H9 (cell line): ENCODE measurements around the gene TM9SF1. TPM values are rescaled to one million over a fixed set of nuclear protein-coding genes. Genes with fewer than 3 reads are reported as not detected.
A peak's percentile ranks its signal among the peaks of the same experiment; 100 is the strongest.

ENCODE experiments used
- DNase-seq: peaks from one replicate; pipeline ENCODE4 v3.0.0-alpha.2; 2017
- H2AFZ ChIP-seq: one replicate; pipeline ENCODE4 v1.6.1; 2013; ENCODE audit warnings: mild to moderate bottlenecking, low read length, control low read depth, moderate library complexity
- H2AK5ac ChIP-seq: 2 replicates; pipeline ENCODE4 v1.6.1; 2013; ENCODE audit warnings: low read length, control low read depth, mixed read lengths; ENCODE audit not compliant: insufficient read length
- H2BK120ac ChIP-seq: one replicate; pipeline ENCODE4 v1.6.1; 2013; ENCODE audit warnings: low read depth, mild to moderate bottlenecking, low read length, control low read depth, inconsistent platforms; ENCODE audit not compliant: poor library complexity, severe bottlenecking
- H2BK12ac ChIP-seq: 2 replicates; pipeline ENCODE4 v1.6.1; 2013; ENCODE audit warnings: low read length, control low read depth, mixed read lengths, low read depth; ENCODE audit not compliant: insufficient read length
- H2BK15ac ChIP-seq: 2 replicates; pipeline ENCODE4 v1.6.1; 2013; ENCODE audit warnings: low read depth, low read length, control low read depth
- H2BK20ac ChIP-seq: one replicate; pipeline ENCODE4 v1.6.1; 2013; ENCODE audit warnings: low read depth, mild to moderate bottlenecking, low read length, control low read depth, inconsistent platforms; ENCODE audit not compliant: poor library complexity, severe bottlenecking
- H2BK5ac ChIP-seq: 2 replicates; pipeline ENCODE4 v1.6.1; 2013; ENCODE audit warnings: low read length, control low read depth, mixed read lengths; ENCODE audit not compliant: insufficient read length
- H3K14ac ChIP-seq: 2 replicates; pipeline ENCODE4 v1.6.1; 2013; ENCODE audit warnings: low read length, control low read depth; ENCODE audit not compliant: insufficient read depth
- H3K18ac ChIP-seq: 2 replicates; pipeline ENCODE4 v1.6.1; 2013; ENCODE audit warnings: low read depth, mild to moderate bottlenecking, mixed read lengths, low read length, control low read depth; ENCODE audit not compliant: insufficient read length
- H3K23ac ChIP-seq: 2 replicates; pipeline ENCODE4 v1.6.1; 2013; ENCODE audit warnings: low read length, control low read depth, mixed read lengths, low read depth; ENCODE audit not compliant: insufficient read length
- H3K23me2 ChIP-seq: 2 replicates; pipeline ENCODE4 v1.6.1; 2013; ENCODE audit warnings: low read depth, mild to moderate bottlenecking, mixed read lengths, low read length, control low read depth; ENCODE audit not compliant: insufficient read length, poor library complexity, severe bottlenecking
- H3K27ac ChIP-seq: 2 replicates; pipeline ENCODE4 v1.5.1; 2013; ENCODE audit warnings: low read length, control low read depth, mixed read lengths, low read depth; ENCODE audit not compliant: insufficient read length
- H3K27me3 ChIP-seq: 2 replicates; pipeline ENCODE4 v1.6.1; 2013; ENCODE audit warnings: low read length, control low read depth, inconsistent platforms; ENCODE audit not compliant: insufficient read depth
- H3K4ac ChIP-seq: 2 replicates; pipeline ENCODE4 v1.6.1; 2013; ENCODE audit warnings: low read depth, mild to moderate bottlenecking, control low read depth, inconsistent platforms, low read length, moderate library complexity
- H3K4me1 ChIP-seq: 2 replicates; pipeline ENCODE4 v1.6.1; 2013; ENCODE audit warnings: low read length, control low read depth, inconsistent platforms; ENCODE audit not compliant: insufficient read depth
- H3K4me2 ChIP-seq: 2 replicates; pipeline ENCODE4 v1.6.1; 2013; ENCODE audit warnings: low read length, control low read depth, mixed read lengths; ENCODE audit not compliant: insufficient read length, insufficient read depth
- H3K56ac ChIP-seq: 2 replicates; pipeline ENCODE4 v1.6.1; 2013; ENCODE audit warnings: low read depth, mild to moderate bottlenecking, mixed read lengths, low read length, control low read depth; ENCODE audit not compliant: insufficient read length
- H3K79me1 ChIP-seq: 2 replicates; pipeline ENCODE4 v1.6.1; 2013; ENCODE audit warnings: low read depth, mild to moderate bottlenecking, moderate library complexity, low read length, control low read depth, inconsistent platforms; ENCODE audit not compliant: insufficient read depth, poor library complexity, severe bottlenecking
- H3K79me2 ChIP-seq: 2 replicates; pipeline ENCODE4 v1.6.1; 2013; ENCODE audit warnings: low read length, control low read depth, inconsistent platforms; ENCODE audit not compliant: insufficient read depth
- H3K9ac ChIP-seq: 2 replicates; pipeline ENCODE4 v1.6.1; 2013; ENCODE audit warnings: low read length, control low read depth, mixed read lengths; ENCODE audit not compliant: insufficient read length; ENCODE audit errors: extremely low read depth
- H3K9me3 ChIP-seq: one replicate; pipeline ENCODE4 v1.6.1; 2013; ENCODE audit warnings: low read depth, low read length, inconsistent platforms; ENCODE audit not compliant: control insufficient read depth
- H3T11ph ChIP-seq: one replicate; pipeline ENCODE4 v1.6.1; 2013; ENCODE audit warnings: mild to moderate bottlenecking, low read length, control low read depth, inconsistent platforms
- H4K20me1 ChIP-seq: one replicate; pipeline ENCODE4 v1.6.1; 2013; ENCODE audit not compliant: control insufficient read depth, insufficient read length, insufficient read depth
- H4K5ac ChIP-seq: 2 replicates; pipeline ENCODE4 v1.6.1; 2013; ENCODE audit warnings: low read depth, mild to moderate bottlenecking, mixed read lengths, low read length, control low read depth; ENCODE audit not compliant: insufficient read length
- H4K8ac ChIP-seq: replicated peaks from 2 replicates; pipeline ENCODE4 v1.6.1; 2013; ENCODE audit warnings: low read length, control low read depth, mixed read lengths, low read depth; ENCODE audit not compliant: insufficient read length
- H4K91ac ChIP-seq: 2 replicates; pipeline ENCODE4 v1.6.1; 2013; ENCODE audit warnings: low read depth, mild to moderate bottlenecking, moderate library complexity, mixed read lengths, low read length, control low read depth; ENCODE audit not compliant: insufficient read length
- H3K27ac Mint-ChIP-seq, 3 experiments: 2 replicates in 2 of 3; 3 replicates in 1 of 3; pipeline ENCODE4 v1.8.0; 2020 to 2021; ENCODE audit warnings: mixed read lengths in 3 of 3, mild to moderate bottlenecking in 1 of 3, moderate library complexity in 1 of 3
- H3K27me3 Mint-ChIP-seq: 2 replicates; pipeline ENCODE4 v1.8.0; 2021; ENCODE audit warnings: low read depth, mild to moderate bottlenecking, moderate library complexity, mixed read lengths
- H3K36me3 Mint-ChIP-seq, 3 experiments: 2 replicates in 2 of 3; 3 replicates in 1 of 3; pipeline ENCODE4 v1.8.0; 2020 to 2021; ENCODE audit warnings: low read depth in 3 of 3, mixed read lengths in 3 of 3; ENCODE audit not compliant: insufficient read depth in 1 of 3
- H3K4me1 Mint-ChIP-seq, 2 experiments: 2 replicates each; pipeline ENCODE4 v1.8.0; 2020; ENCODE audit warnings: mixed read lengths in 2 of 2
- H3K4me3 Mint-ChIP-seq, 2 experiments: 2 replicates in 1 of 2; 3 replicates in 1 of 2; pipeline ENCODE4 v1.8.0; 2020 to 2021; ENCODE audit warnings: mild to moderate bottlenecking in 2 of 2, mixed read lengths in 2 of 2, moderate library complexity in 1 of 2
- H3K9me3 Mint-ChIP-seq, 2 experiments: 2 replicates in 1 of 2; 3 replicates in 1 of 2; pipeline ENCODE4 v1.8.0; 2020; ENCODE audit warnings: mild to moderate bottlenecking in 2 of 2, mixed read lengths in 2 of 2, moderate library complexity in 1 of 2
- CTCF ChIP-seq: fragments of 200-600 bp; sonication (generic); conservative IDR thresholded peaks from 3 replicates; pipeline ENCODE4 v1.8.0; 2021; ENCODE audit warnings: antibody characterized with exemption, mild to moderate bottlenecking
- WGBS: extraction: QIAGEN DNeasy Blood & Tissue Kit; methylation state at CpG from one replicate; pipeline ENCODE4 v1.1.7; 2013; ENCODE audit warnings: missing lambda C conversion rate, low lambda C conversion rate, mixed read lengths; ENCODE audit not compliant: insufficient read length; ENCODE audit errors: extremely low coverage; 5-methylcytosine and 5-hydroxymethylcytosine counted together
- total RNA-seq: library from RNA; stranded (reverse); gene quantifications from 2 replicates; pipeline ENCODE4 v1.2.1, GENCODE V29; 2021

Gene TM9SF1
- total RNA-seq, 1 experiment from 2014 or later, result 31.6 TPM

GRCh38 chr14:24211311-24211710, 16.1 kb upstream of the TM9SF1 start:
- no peaks in the 10 kb centered on the region for H3K9me3 ChIP-seq
- WGBS, result no CpG with 5 or more reads among the region's 6 CpGs
- H3T11ph ChIP-seq, result no peak overlapping the region
- Mint-ChIP-seq H3K36me3 (peaks cover 23 to 50% (median 39%) of the 10 kb centered on the region in 3 experiments; a peak in 6 of 7 replicates), H3K27ac (no peak overlapping the region), H3K4me3 (0 out of 5 replicates have a peak overlapping the region, but pooled peaks of 1 of the 2 experiments have one; percentile 96), H3K27me3 (no peaks in the 10 kb centered on the region; the same call in 1 of the 2 replicates), H3K4me1 (peaks cover 18 to 26% of the 10 kb centered on the region in 2 experiments), H3K9me3 (no peaks in the 10 kb centered on the region; a peak in 1 of 5 replicates)
- no peak overlapping the region for H2BK20ac ChIP-seq
- H3K14ac ChIP-seq, result no peak overlapping the region
- H2BK15ac ChIP-seq, result no peak overlapping the region
- H2AK5ac ChIP-seq, result no peak overlapping the region
- no peaks in the 10 kb centered on the region for H3K79me1 ChIP-seq
- H2BK12ac ChIP-seq, result no peak overlapping the region
- H4K20me1 ChIP-seq, result no peaks in the 10 kb centered on the region
- no peak overlapping the region for H4K5ac ChIP-seq
- H3K18ac ChIP-seq, result no peak overlapping the region
- DNase-seq, result no peak
- no peak overlapping the region for H2BK5ac ChIP-seq
- no peak overlapping the region for H3K27ac ChIP-seq
- H3K4me2 ChIP-seq, result no peak overlapping the region
- no peak for TF ChIP-seq CTCF
- no peak overlapping the region for H3K23ac ChIP-seq
- no peak overlapping the region for H4K91ac ChIP-seq
- no peak overlapping the region for H2BK120ac ChIP-seq
- H3K27me3 ChIP-seq, result no peaks in the 10 kb centered on the region
- no peak overlapping the region for H4K8ac ChIP-seq
- no peak overlapping the region for H3K4ac ChIP-seq
- H2AFZ ChIP-seq, result no peak overlapping the region
- H3K9ac ChIP-seq, result no peak overlapping the region
- H3K4me1 ChIP-seq, result no peaks in the 10 kb centered on the region
- no peak overlapping the region for H3K56ac ChIP-seq
- no peaks in the 10 kb centered on the region for H3K79me2 ChIP-seq
- peaks cover 11% of the 10 kb centered on the region for H3K23me2 ChIP-seq
